ENCODE results near the gene SLC35A5.

DNA sequence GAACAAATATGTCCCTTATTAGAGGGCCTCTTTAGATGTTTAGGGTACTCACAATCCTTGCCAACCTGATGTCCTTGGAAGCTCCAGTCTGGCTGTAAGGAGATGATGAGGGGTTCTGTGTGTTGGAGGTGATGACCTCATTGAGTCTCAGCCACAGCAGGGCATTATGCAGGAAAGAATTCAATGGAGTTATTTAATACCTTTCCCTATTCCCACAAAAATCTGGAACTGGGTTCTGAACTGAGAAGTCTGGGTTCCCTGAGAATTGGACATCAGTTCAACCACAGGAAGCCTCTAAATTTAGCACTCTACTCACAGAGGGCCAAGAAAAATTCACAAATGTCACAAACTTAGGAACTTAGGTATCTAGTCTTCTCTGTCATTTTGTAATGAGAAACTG is 36.9 kb downstream of the SLC35A5 start:
- TF ChIP-seq EZH2 (IDR thresholded peaks at IDR 0.05) (no peak), EZH2phosphoT487 (IDR thresholded peaks at IDR 0.05; ENCODE audit: borderline replicate concordance) (no peak), ZNF274 (IDR thresholded peaks at IDR 0.05; ENCODE audit: low read depth, low read length) (no peak), RAD21 (IDR thresholded peaks at IDR 0.05; ENCODE audit: low read depth) (no peak), POLR2A (IDR thresholded peaks at IDR 0.05; ENCODE audit: borderline replicate concordance, extremely low read depth, insufficient read depth, insufficient read length) (no peak), YY1 (IDR thresholded peaks at IDR 0.05; ENCODE audit: extremely low read depth, insufficient replicate concordance, low read depth, low read length) (no peak)
- TF ChIP-seq, protein P1, sequence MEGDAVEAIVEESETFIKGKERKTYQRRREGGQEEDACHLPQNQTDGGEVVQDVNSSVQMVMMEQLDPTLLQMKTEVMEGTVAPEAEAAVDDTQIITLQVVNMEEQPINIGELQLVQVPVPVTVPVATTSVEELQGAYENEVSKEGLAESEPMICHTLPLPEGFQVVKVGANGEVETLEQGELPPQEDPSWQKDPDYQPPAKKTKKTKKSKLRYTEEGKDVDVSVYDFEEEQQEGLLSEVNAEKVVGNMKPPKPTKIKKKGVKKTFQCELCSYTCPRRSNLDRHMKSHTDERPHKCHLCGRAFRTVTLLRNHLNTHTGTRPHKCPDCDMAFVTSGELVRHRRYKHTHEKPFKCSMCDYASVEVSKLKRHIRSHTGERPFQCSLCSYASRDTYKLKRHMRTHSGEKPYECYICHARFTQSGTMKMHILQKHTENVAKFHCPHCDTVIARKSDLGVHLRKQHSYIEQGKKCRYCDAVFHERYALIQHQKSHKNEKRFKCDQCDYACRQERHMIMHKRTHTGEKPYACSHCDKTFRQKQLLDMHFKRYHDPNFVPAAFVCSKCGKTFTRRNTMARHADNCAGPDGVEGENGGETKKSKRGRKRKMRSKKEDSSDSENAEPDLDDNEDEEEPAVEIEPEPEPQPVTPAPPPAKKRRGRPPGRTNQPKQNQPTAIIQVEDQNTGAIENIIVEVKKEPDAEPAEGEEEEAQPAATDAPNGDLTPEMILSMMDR (IDR thresholded peaks at IDR 0.05 in 2 of 3, conservative IDR thresholded peaks at IDR 0.05 in 1 of 3; ENCODE audit: borderline replicate concordance in 1 of 3, insufficient read depth in 1 of 3, low read depth in 2 of 3, low read length in 2 of 3), result no peak
- TF ChIP-seq, protein P2, sequence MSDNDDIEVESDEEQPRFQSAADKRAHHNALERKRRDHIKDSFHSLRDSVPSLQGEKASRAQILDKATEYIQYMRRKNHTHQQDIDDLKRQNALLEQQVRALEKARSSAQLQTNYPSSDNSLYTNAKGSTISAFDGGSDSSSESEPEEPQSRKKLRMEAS (IDR thresholded peaks at IDR 0.05), result no peak
